ENCODE data around the gene MOCOS. TPM values are rescaled to one million over a fixed set of nuclear protein-coding genes. Genes with fewer than 3 reads are reported as not detected.

The MOCOS gene
- total and polyA plus RNA-seq, 2 donors (not counting 1 experiment from before 2014, with no cell fraction given), result 0.01 to 0.05 TPM

DNA sequence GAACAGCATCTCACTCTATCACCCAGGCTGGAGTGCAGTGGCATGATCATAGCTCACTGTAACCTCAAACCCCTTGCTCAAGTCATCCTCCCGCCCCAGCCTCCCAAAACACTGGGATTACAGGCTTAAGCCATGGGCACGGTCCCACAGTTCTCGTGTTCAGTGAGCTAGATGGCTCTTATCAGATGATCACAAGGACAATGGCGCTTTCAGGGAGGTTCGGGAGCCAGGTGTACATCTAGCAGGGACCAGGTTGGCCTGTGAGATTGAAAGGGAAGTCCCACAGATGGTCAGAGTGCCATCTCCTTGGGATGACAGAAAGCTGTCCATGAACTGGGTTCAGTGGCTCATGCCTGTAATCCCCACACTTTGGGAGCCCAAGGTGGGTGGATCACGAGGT is 96.2 kb downstream of the MOCOS start:
- Histone ChIP-seq H3K4me2 (replicated peaks; ENCODE audit: low read depth, low read length, poor library complexity, severe bottlenecking) (no peak overlapping the region), H3K4me3 (ENCODE audit: control extremely low read depth in 1 of 5, extremely low read depth in 1 of 5, insufficient read depth in 1 of 5, low read depth in 2 of 5, low read length in 4 of 5) (no peak overlapping the region), H3K4me1 (ENCODE audit: control insufficient read depth in 2 of 2, insufficient read depth in 2 of 2, low read length in 2 of 2) (no peaks in the 10 kb centered on the region), H3K79me2 (ENCODE audit: control insufficient read depth, insufficient read depth, low read length) (no peaks in the 10 kb centered on the region), H3K9me3 (ENCODE audit: control extremely low read depth in 1 of 3, control insufficient read depth in 2 of 3, insufficient read depth in 1 of 3, low read length in 2 of 3) (no peaks in the 10 kb centered on the region), H3K36me3 (replicated peaks in 1 of 2; ENCODE audit: control extremely low read depth in 1 of 2, control insufficient read depth in 1 of 2, extremely low read depth in 1 of 2, insufficient read depth in 2 of 2, low read length in 1 of 2) (no peaks in the 10 kb centered on the region), H2AFZ (ENCODE audit: insufficient read depth, low read depth, low read length, poor library complexity, severe bottlenecking) (no peak overlapping the region), H3K9ac (ENCODE audit: low read length) (no peak overlapping the region), H4K20me1 (ENCODE audit: control insufficient read depth, insufficient read depth, low read length, poor library complexity, severe bottlenecking) (no peaks in the 10 kb centered on the region), H3K27ac (ENCODE audit: low read length in 2 of 2) (no peak overlapping the region), H3K27me3 (replicated peaks in 1 of 4; ENCODE audit: control extremely low read depth in 1 of 4, control insufficient read depth in 3 of 4, insufficient read depth in 4 of 4, low read length in 3 of 4) (peaks cover 0 to 13% (median 8%) of the 10 kb centered on the region in 4 experiments)
- ChIA-PET CTCF (interaction anchor here (0.6 to 12.9 kb wide), 21 partner anchors 8 to 875 kb away, joined by 3 to 213 read pairs (median 3); no protein-coding TSS in a partner anchor), POLR2A (no interaction called here)
- WGBS (ENCODE audit: insufficient coverage), result 80% methylated on average over 6 of the region's 6 CpGs
- no peak for ATAC-seq (ENCODE audit: low read depth)
- intact Hi-C loops (cut with micrococcal nuclease), result no loop called here
- H3K4me1 Mint-ChIP-seq, result peaks cover 2% of the 10 kb centered on the region
- TF ChIP-seq, protein P1, sequence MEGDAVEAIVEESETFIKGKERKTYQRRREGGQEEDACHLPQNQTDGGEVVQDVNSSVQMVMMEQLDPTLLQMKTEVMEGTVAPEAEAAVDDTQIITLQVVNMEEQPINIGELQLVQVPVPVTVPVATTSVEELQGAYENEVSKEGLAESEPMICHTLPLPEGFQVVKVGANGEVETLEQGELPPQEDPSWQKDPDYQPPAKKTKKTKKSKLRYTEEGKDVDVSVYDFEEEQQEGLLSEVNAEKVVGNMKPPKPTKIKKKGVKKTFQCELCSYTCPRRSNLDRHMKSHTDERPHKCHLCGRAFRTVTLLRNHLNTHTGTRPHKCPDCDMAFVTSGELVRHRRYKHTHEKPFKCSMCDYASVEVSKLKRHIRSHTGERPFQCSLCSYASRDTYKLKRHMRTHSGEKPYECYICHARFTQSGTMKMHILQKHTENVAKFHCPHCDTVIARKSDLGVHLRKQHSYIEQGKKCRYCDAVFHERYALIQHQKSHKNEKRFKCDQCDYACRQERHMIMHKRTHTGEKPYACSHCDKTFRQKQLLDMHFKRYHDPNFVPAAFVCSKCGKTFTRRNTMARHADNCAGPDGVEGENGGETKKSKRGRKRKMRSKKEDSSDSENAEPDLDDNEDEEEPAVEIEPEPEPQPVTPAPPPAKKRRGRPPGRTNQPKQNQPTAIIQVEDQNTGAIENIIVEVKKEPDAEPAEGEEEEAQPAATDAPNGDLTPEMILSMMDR (IDR thresholded peaks at IDR 0.05), result no peak
- no peak for TF ChIP-seq EZH2 (IDR thresholded peaks at IDR 0.05; ENCODE audit: borderline replicate concordance, insufficient read depth, low read depth, low read length, poor library complexity, severe bottlenecking)
- DNase-seq, result no peak
- H3K9me3 Mint-ChIP-seq (ENCODE audit: insufficient read depth), result no peaks in the 10 kb centered on the region
- no peak overlapping the region for H3K27ac Mint-ChIP-seq
- H3K27me3 Mint-ChIP-seq, result peaks cover 44% of the 10 kb centered on the region
- H3K4me3 Mint-ChIP-seq, result no peak overlapping the region

DNA sequence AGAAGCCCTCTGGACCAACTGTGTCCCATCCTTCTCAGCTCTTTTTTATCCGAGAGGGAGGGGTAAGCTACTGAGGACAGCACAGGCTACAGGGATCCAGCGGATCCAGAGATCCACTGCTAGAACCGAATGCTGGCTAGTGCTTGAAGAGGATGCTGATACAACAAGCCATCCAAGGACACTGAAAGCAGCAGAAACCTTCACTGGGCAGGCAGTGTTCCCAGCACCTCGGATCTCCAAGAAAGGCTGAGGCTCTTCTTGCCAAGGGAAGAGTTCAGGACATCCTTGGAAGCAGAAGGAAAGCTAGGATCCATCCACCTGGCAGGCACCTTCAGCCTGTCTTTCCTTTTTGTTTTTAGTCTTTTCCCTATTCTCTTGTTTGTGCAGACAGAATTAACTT is 97.0 kb downstream of the MOCOS start:
- Histone ChIP-seq H3K9me3 (ENCODE audit: control extremely low read depth in 1 of 3, control insufficient read depth in 2 of 3, insufficient read depth in 1 of 3, low read length in 2 of 3) (peaks cover 0 to 2% (median 0%) of the 10 kb centered on the region in 3 donors), H2AFZ (ENCODE audit: insufficient read depth, low read depth, low read length, poor library complexity, severe bottlenecking) (no peak overlapping the region), H3K36me3 (replicated peaks in 1 of 2; ENCODE audit: control extremely low read depth in 1 of 2, control insufficient read depth in 1 of 2, extremely low read depth in 1 of 2, insufficient read depth in 2 of 2, low read length in 1 of 2) (no peaks in the 10 kb centered on the region), H4K20me1 (ENCODE audit: control insufficient read depth, insufficient read depth, low read length, poor library complexity, severe bottlenecking) (no peaks in the 10 kb centered on the region), H3K4me3 (ENCODE audit: control extremely low read depth in 1 of 5, extremely low read depth in 1 of 5, insufficient read depth in 1 of 5, low read depth in 2 of 5, low read length in 4 of 5) (no peak overlapping the region), H3K4me2 (replicated peaks; ENCODE audit: low read depth, low read length, poor library complexity, severe bottlenecking) (no peak overlapping the region), H3K27ac (ENCODE audit: low read length in 2 of 2) (no peak overlapping the region), H3K9ac (ENCODE audit: low read length) (no peak overlapping the region), H3K79me2 (ENCODE audit: control insufficient read depth, insufficient read depth, low read length) (no peaks in the 10 kb centered on the region), H3K27me3 (replicated peaks in 1 of 4; ENCODE audit: control extremely low read depth in 1 of 4, control insufficient read depth in 3 of 4, insufficient read depth in 4 of 4, low read length in 3 of 4) (peaks cover 0 to 13% (median 7%) of the 10 kb centered on the region in 4 experiments), H3K4me1 (ENCODE audit: control insufficient read depth in 2 of 2, insufficient read depth in 2 of 2, low read length in 2 of 2) (no peaks in the 10 kb centered on the region)
- intact Hi-C loops (cut with micrococcal nuclease), result loop anchor here (1.0 to 2.0 kb wide), 4 partner anchors 188 to 695 kb away; no protein-coding TSS in a partner anchor
- Mint-ChIP-seq H3K27me3 (peaks cover 45% of the 10 kb centered on the region), H3K4me1 (peaks cover 2% of the 10 kb centered on the region), H3K9me3 (ENCODE audit: insufficient read depth) (peaks cover 4% of the 10 kb centered on the region), H3K4me3 (no peak overlapping the region), H3K27ac (no peak overlapping the region)
- POLR2A ChIA-PET, result no interaction called here
- ATAC-seq (ENCODE audit: low read depth) (no peak), DNase-seq (no peak)
- no peak for TF ChIP-seq EZH2 (IDR thresholded peaks at IDR 0.05; ENCODE audit: borderline replicate concordance, insufficient read depth, low read depth, low read length, poor library complexity, severe bottlenecking)
- TF ChIP-seq, protein P1 (IDR thresholded peaks at IDR 0.05), result no peak
- WGBS (ENCODE audit: insufficient coverage), result 82% methylated on average over 4 of the region's 4 CpGs
- CTCF ChIA-PET, result interaction anchor here (0.7 to 12.9 kb wide), 44 partner anchors 9 to 1278 kb away, joined by 3 to 213 read pairs (median 4); no protein-coding TSS in a partner anchor
